Naive thymus-derived CD8-positive, alpha-beta T cell (primary cell): ENCODE data around the gene ARMC10. TPM values are rescaled to one million over a fixed set of nuclear protein-coding genes. Genes with fewer than 3 reads are reported as not detected.

Experiments
- polyA plus RNA-seq, 3 donors: library from polyadenylated mRNA; unstranded; fragments of 300-500 nt; fragmentation: Illumina TruSeq; gene quantifications; one replicate each; pipeline ENCODE4 v1.2.3, GENCODE V29; 2021
- total RNA-seq, 8 experiments: library from RNA in 2 of 8; stranded (reverse) in 2 of 8; gene quantifications; one replicate each; pipeline ENCODE4 v1.2.3 and lab custom pipeline; 2021 to 2026

ARMC10 gene
- total and polyA plus RNA-seq, 5 experiments from 2014 or later = 27.3 to 45.8 (median 38.3) TPM

Other genes with a start within 250 kb of the ARMC10 start
- under 1 TPM in 1 of 2 experiments, not detected in 1; 0.60 TPM for gene LRRC17, start 162.1 kb upstream of the ARMC10 start, total RNA-seq
- gene LRRC17, start 162.1 kb upstream of the ARMC10 start, polyA plus RNA-seq = not detected
- gene FBXL13, start 344 bp upstream of the ARMC10 start, total RNA-seq = 1 to 10 TPM; 2.5 to 3.3 TPM
- 1 to 10 TPM in 1 of 3 donors, under 1 TPM in 2; 0.28 to 1.3 (median 0.85) TPM for gene FBXL13, start 344 bp upstream of the ARMC10 start, polyA plus RNA-seq
- gene NAPEPLD, start 74.0 kb downstream of the ARMC10 start, total RNA-seq = 10 to 100 TPM; 16.2 to 16.9 TPM
- 1 to 10 TPM; 4.9 to 8.2 (median 5.3) TPM for gene NAPEPLD, start 74.0 kb downstream of the ARMC10 start, polyA plus RNA-seq
- gene PMPCB, start 222.3 kb downstream of the ARMC10 start, total RNA-seq = 10 to 100 TPM; 80.0 to 89.0 TPM
- 10 to 100 TPM; 75.0 to 80.6 (median 75.5) TPM for gene PMPCB, start 222.3 kb downstream of the ARMC10 start, polyA plus RNA-seq